Thyroid gland (tissue), 4 donors: Measurements from ENCODE around the gene GATB. TPM values are rescaled to one million over a fixed set of nuclear protein-coding genes. Genes with fewer than 3 reads are reported as not detected.

Source experiments
- DNase-seq, 2 donors: peaks; one replicate each; pipeline ENCODE4 v3.0.0-alpha.2; 2019
- H3K27ac ChIP-seq, 3 donors: fragments of 200-600 bp; sonication (generic); 1 replicate in 2 of 3; 2 replicates in 1 of 3; pipeline ENCODE4 v1.5.1; 2016 to 2019; ENCODE audit warnings: mild to moderate bottlenecking in 1 of 3, moderate library complexity in 1 of 3
- H3K27me3 ChIP-seq: fragments of 200-600 bp; sonication (generic); one replicate; pipeline ENCODE4 v1.5.1; 2019
- H3K36me3 ChIP-seq, 2 donors: fragments of 200-600 bp; sonication (generic); one replicate each; pipeline ENCODE4 v1.5.1; 2016 to 2019
- H3K4me1 ChIP-seq, 2 donors: fragments of 200-600 bp; sonication (generic); one replicate each; pipeline ENCODE4 v1.5.1; 2017 to 2019
- H3K4me3 ChIP-seq, 3 donors: fragments of 200-600 bp; sonication (generic); replicated peaks in 1 of 3; 1 replicate in 2 of 3; 2 replicates in 1 of 3; pipeline ENCODE4 v1.5.1; 2016; ENCODE audit warnings: mild to moderate bottlenecking in 1 of 3
- H3K9me3 ChIP-seq: fragments of 200-600 bp; sonication (generic); one replicate; pipeline ENCODE4 v1.5.1; 2017
- CTCF ChIP-seq, 6 experiments: fragments of 200-600 bp in 3 of 6; fragments of 450-650 bp in 3 of 6; sonication (generic) in 3 of 6; IDR thresholded peaks; one replicate each; pipeline ENCODE4 v1.5.1; 2016 to 2019; ENCODE audit warnings: antibody characterized with exemption in 6 of 6, mild to moderate bottlenecking in 2 of 6, inconsistent platforms in 1 of 6, moderate library complexity in 1 of 6
- POLR2A ChIP-seq, 2 donors: fragments of 450-650 bp; IDR thresholded peaks; one replicate each; pipeline ENCODE4 v1.6.1; 2017; ENCODE audit warnings: antibody characterized with exemption in 2 of 2, mild to moderate bottlenecking in 2 of 2, moderate library complexity in 1 of 2
- WGBS, 2 donors: methylation state at CpG; one replicate each; pipeline ENCODE4 v1.1.5; 2017; 5-methylcytosine and 5-hydroxymethylcytosine counted together
- intact Hi-C: fragments of 100-400 bp; cut with DNase I; formaldehyde crosslinking; loops from one replicate; pipeline ENCODE4 v1.15.1; 2023
- total RNA-seq, 4 donors: library from RNA; depleted of rRNA; stranded (reverse); fragments of >200 nt; gene quantifications; one replicate each; pipeline ENCODE4 v1.2.3, GENCODE V29; 2016

GATB gene
- total RNA-seq, 4 donors from 2014 or later, result 10.9 to 32.5 (median 22.9) TPM

- H3K27me3 ChIP-seq, result no peaks in the 10 kb centered on the region
- intact Hi-C loops, result no loop called here
- DNase-seq, result no peak
- H3K4me1 ChIP-seq, result no peaks in the 10 kb centered on the region
- no peak overlapping the region for H3K4me3 ChIP-seq
- no peaks in the 10 kb centered on the region for H3K9me3 ChIP-seq
- H3K36me3 ChIP-seq, result no peaks in the 10 kb centered on the region
- no peak overlapping the region for H3K27ac ChIP-seq
- WGBS, 2 donors, result 94% methylated on average over 5 of the region's 5 CpGs
- TF ChIP-seq CTCF (IDR thresholded peaks at IDR 0.05), result no peak
- TF ChIP-seq POLR2A (IDR thresholded peaks at IDR 0.05), result no peak
These were observed 7.8 kb downstream of the GATB start for GRCh38 chr4:151753056-151753455.

GRCh38 chr4:151750156-151750555 is 10.7 kb downstream of the GATB start:
- no peaks in the 10 kb centered on the region for H3K9me3 ChIP-seq
- no peaks in the 10 kb centered on the region for H3K36me3 ChIP-seq
- WGBS, 2 donors, result 75 to 92% methylated on average over 6 of the region's 6 CpGs
- no peak overlapping the region for H3K27ac ChIP-seq
- intact Hi-C loops, result no loop called here
- no peaks in the 10 kb centered on the region for H3K4me1 ChIP-seq
- no peak for DNase-seq
- H3K4me3 ChIP-seq, result no peak overlapping the region
- TF ChIP-seq POLR2A (IDR thresholded peaks at IDR 0.05) (no peak), CTCF (IDR thresholded peaks at IDR 0.05) (no peak)
- no peaks in the 10 kb centered on the region for H3K27me3 ChIP-seq

- no peaks in the 10 kb centered on the region for H3K36me3 ChIP-seq
- TF ChIP-seq POLR2A (IDR thresholded peaks at IDR 0.05) (no peak), CTCF (IDR thresholded peaks at IDR 0.05) (no peak)
- no peak overlapping the region for H3K4me3 ChIP-seq
- no peak overlapping the region for H3K27ac ChIP-seq
- no peaks in the 10 kb centered on the region for H3K4me1 ChIP-seq
- H3K27me3 ChIP-seq, result no peaks in the 10 kb centered on the region
- no peaks in the 10 kb centered on the region for H3K9me3 ChIP-seq
- DNase-seq, result no peak
- intact Hi-C loops, result no loop called here
- WGBS, 2 donors, result 73 to 75% methylated on average over 5 of the region's 5 CpGs
These were observed 15.2 kb downstream of the GATB start for GRCh38 chr4:151745481-151746231.

GRCh38 chr4:151744614-151745013 is 16.2 kb downstream of the GATB start:
- no peak overlapping the region for H3K4me3 ChIP-seq
- 72 to 76% methylated on average over 1 of the region's 1 CpG for WGBS, 2 donors
- intact Hi-C loops, result no loop called here

More at GRCh38 chr4:151744614-151745013, 16.2 kb downstream of the GATB start:
- no peaks in the 10 kb centered on the region for H3K36me3 ChIP-seq
- H3K9me3 ChIP-seq, result no peaks in the 10 kb centered on the region
- TF ChIP-seq POLR2A (IDR thresholded peaks at IDR 0.05) (no peak), CTCF (IDR thresholded peaks at IDR 0.05) (no peak)
- H3K27ac ChIP-seq, result no peak overlapping the region
- no peaks in the 10 kb centered on the region for H3K4me1 ChIP-seq
- no peak for DNase-seq
- H3K27me3 ChIP-seq, result no peaks in the 10 kb centered on the region
